ENCODE measurements around the gene NIPA2. TPM values are rescaled to one million over a fixed set of nuclear protein-coding genes. Genes with fewer than 3 reads are reported as not detected.

The NIPA2 gene
- total RNA-seq, 2 experiments from 2014 or later, result 96.1 to 112 TPM

DNA sequence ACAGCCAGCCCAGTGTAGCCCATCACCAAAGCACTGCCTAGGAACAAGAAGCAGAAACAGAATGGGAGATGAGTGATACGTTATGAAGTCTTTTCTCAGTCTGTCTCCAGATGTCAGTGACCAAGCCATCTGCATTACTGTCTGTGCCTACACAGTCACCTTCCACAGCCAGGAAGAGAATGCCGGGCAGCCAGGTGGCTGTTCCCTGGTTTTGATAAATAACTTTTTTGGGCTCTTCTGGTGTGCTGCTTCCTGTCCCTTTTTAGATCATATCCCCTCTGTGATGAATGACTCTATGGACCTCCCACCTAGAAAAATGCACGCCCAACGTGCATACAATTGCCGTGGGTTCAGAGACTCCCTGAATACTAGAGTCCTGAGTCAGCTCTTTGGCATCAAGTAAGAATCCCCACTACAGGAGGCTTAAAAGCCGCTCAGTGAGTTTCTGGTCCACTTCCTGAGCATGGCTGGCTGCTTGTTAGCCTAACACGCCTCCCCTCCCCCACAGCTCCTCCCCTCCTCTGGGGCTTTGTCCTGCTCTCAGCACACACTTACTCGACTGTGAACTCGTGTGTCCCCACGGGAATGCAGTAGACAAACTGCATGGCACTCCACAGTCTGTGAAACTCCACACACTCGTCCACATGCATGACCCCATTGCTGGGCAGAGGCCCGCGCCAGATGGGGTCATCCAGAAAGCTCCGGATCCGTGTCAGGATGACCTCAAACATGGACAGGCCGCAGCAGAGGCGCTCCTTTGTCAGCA lies 34.7 kb downstream of the NIPA2 start:
- POLR2A ChIA-PET, result no interaction called here
- CTCF ChIA-PET (ENCODE audit: unreplicated experiment), result no interaction called here
- DNase-seq (ENCODE audit: low spot score), result no peak
- H3K4me2 ChIP-seq (ENCODE audit: low read length), result no peak overlapping the region
- H3K27ac ChIP-seq (ENCODE audit: low read depth, low read length, poor library complexity, severe bottlenecking), result no peak overlapping the region
- no peaks in the 10 kb centered on the region for H3K9me3 ChIP-seq (ENCODE audit: low read length)
- no peak overlapping the region for H2AFZ ChIP-seq (ENCODE audit: low read length)
- H4K20me1 ChIP-seq (ENCODE audit: insufficient read depth, low read length), result no peaks in the 10 kb centered on the region
- no peaks in the 10 kb centered on the region for H3K79me2 ChIP-seq (ENCODE audit: insufficient read depth, low read depth, low read length)
- no peak overlapping the region for H3K4me3 ChIP-seq (ENCODE audit: low read depth, low read length, poor library complexity, severe bottlenecking)
- intact Hi-C loops (cut with micrococcal nuclease; ENCODE audit: unreplicated experiment), result no loop called here
- no peaks in the 10 kb centered on the region for H3K4me1 ChIP-seq (ENCODE audit: insufficient read depth, low read length, poor library complexity, severe bottlenecking)
- no TSS peak for BruUV-seq (replicated peaks)
- TF ChIP-seq, protein P1, sequence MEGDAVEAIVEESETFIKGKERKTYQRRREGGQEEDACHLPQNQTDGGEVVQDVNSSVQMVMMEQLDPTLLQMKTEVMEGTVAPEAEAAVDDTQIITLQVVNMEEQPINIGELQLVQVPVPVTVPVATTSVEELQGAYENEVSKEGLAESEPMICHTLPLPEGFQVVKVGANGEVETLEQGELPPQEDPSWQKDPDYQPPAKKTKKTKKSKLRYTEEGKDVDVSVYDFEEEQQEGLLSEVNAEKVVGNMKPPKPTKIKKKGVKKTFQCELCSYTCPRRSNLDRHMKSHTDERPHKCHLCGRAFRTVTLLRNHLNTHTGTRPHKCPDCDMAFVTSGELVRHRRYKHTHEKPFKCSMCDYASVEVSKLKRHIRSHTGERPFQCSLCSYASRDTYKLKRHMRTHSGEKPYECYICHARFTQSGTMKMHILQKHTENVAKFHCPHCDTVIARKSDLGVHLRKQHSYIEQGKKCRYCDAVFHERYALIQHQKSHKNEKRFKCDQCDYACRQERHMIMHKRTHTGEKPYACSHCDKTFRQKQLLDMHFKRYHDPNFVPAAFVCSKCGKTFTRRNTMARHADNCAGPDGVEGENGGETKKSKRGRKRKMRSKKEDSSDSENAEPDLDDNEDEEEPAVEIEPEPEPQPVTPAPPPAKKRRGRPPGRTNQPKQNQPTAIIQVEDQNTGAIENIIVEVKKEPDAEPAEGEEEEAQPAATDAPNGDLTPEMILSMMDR (conservative IDR thresholded peaks at IDR 0.05; ENCODE audit: low read length), result no peak
- no peak for TF ChIP-seq EZH2phosphoT487 (IDR thresholded peaks at IDR 0.05; ENCODE audit: borderline replicate concordance, low read depth, low read length)
- H3K9me2 ChIP-seq (ENCODE audit: insufficient read depth, low read length), result no peaks in the 10 kb centered on the region
- H3K36me3 ChIP-seq (ENCODE audit: insufficient read depth, low read length), result peaks cover 26% of the 10 kb centered on the region

DNA sequence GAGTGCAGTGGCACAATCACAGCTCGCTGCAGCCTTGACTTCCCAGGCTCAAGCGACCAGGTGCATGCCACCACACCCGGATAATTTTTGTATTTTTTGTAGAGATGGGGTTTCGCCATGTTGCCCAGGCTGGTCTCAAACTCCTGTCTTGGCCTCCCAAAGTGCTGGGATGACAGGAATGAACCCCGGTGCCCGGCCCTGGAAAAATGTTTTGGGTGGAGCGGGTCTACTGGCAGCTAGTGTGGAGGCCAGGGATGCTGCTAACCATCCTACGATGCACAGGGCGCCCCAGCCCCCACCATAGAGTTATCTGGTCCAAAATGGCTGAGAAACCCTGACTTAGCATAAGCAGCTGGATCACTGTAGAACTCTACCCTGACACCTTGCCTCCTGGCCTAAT lies 35.4 kb downstream of the NIPA2 start:
- Histone ChIP-seq H3K4me3 (ENCODE audit: low read depth, low read length, poor library complexity, severe bottlenecking) (no peak overlapping the region), H3K9me2 (ENCODE audit: insufficient read depth, low read length) (no peaks in the 10 kb centered on the region), H3K36me3 (ENCODE audit: insufficient read depth, low read length) (peaks cover 19% of the 10 kb centered on the region), H3K4me2 (ENCODE audit: low read length) (no peak overlapping the region), H3K4me1 (ENCODE audit: insufficient read depth, low read length, poor library complexity, severe bottlenecking) (no peaks in the 10 kb centered on the region), H2AFZ (ENCODE audit: low read length) (no peak overlapping the region), H3K79me2 (ENCODE audit: insufficient read depth, low read depth, low read length) (no peaks in the 10 kb centered on the region), H3K27ac (ENCODE audit: low read depth, low read length, poor library complexity, severe bottlenecking) (no peak overlapping the region), H4K20me1 (ENCODE audit: insufficient read depth, low read length) (no peaks in the 10 kb centered on the region), H3K9me3 (ENCODE audit: low read length) (no peaks in the 10 kb centered on the region)
- POLR2A ChIA-PET, result no interaction called here
- BruUV-seq (replicated peaks), result no TSS peak
- TF ChIP-seq, protein P1 (conservative IDR thresholded peaks at IDR 0.05; ENCODE audit: low read length), result no peak
- no peak for TF ChIP-seq EZH2phosphoT487 (IDR thresholded peaks at IDR 0.05; ENCODE audit: borderline replicate concordance, low read depth, low read length)
- CTCF ChIA-PET (ENCODE audit: unreplicated experiment), result no interaction called here
- intact Hi-C loops (cut with micrococcal nuclease; ENCODE audit: unreplicated experiment), result no loop called here
- no peak for DNase-seq (ENCODE audit: low spot score)

DNA sequence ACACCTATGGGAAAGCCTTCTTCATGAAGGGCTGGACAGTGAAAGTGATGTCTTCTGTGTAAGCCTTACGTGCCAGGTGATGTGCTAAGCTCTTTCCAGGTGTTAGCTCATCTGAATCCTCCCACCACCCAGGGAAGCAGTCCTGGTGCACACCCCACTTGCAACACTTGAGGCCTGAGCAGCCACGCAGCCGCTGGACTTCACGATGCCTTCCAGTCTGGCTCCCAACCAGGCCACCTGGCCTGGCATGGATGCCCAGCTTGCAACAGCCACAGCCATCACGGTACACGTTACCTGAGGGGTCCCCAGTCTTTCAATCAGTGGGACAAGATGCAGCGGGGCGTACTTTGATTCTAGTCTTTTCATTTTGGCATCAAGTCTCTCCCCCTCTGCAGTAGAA lies 35.8 kb downstream of the NIPA2 start:
- Histone ChIP-seq H3K4me1 (ENCODE audit: insufficient read depth, low read length, poor library complexity, severe bottlenecking) (no peaks in the 10 kb centered on the region), H3K79me2 (ENCODE audit: insufficient read depth, low read depth, low read length) (no peaks in the 10 kb centered on the region), H4K20me1 (ENCODE audit: insufficient read depth, low read length) (no peaks in the 10 kb centered on the region), H3K4me2 (ENCODE audit: low read length) (no peak overlapping the region), H3K9me3 (ENCODE audit: low read length) (no peaks in the 10 kb centered on the region), H3K36me3 (ENCODE audit: insufficient read depth, low read length) (peaks cover 15% of the 10 kb centered on the region), H3K4me3 (ENCODE audit: low read depth, low read length, poor library complexity, severe bottlenecking) (no peak overlapping the region), H2AFZ (ENCODE audit: low read length) (no peak overlapping the region), H3K27ac (ENCODE audit: low read depth, low read length, poor library complexity, severe bottlenecking) (no peak overlapping the region), H3K9me2 (ENCODE audit: insufficient read depth, low read length) (no peaks in the 10 kb centered on the region)
- DNase-seq (ENCODE audit: low spot score), result no peak
- intact Hi-C loops (cut with micrococcal nuclease; ENCODE audit: unreplicated experiment), result no loop called here
- ChIA-PET POLR2A (no interaction called here), CTCF (ENCODE audit: unreplicated experiment) (no interaction called here)
- TF ChIP-seq EZH2phosphoT487 (IDR thresholded peaks at IDR 0.05; ENCODE audit: borderline replicate concordance, low read depth, low read length), result no peak
- TF ChIP-seq, protein P1 (conservative IDR thresholded peaks at IDR 0.05; ENCODE audit: low read length), result no peak
- no TSS peak for BruUV-seq (replicated peaks)

Measured in OCI-LY7 (cell line).